ENCODE results near the gene MYBPC3.

Gene MYBPC3

DNA sequence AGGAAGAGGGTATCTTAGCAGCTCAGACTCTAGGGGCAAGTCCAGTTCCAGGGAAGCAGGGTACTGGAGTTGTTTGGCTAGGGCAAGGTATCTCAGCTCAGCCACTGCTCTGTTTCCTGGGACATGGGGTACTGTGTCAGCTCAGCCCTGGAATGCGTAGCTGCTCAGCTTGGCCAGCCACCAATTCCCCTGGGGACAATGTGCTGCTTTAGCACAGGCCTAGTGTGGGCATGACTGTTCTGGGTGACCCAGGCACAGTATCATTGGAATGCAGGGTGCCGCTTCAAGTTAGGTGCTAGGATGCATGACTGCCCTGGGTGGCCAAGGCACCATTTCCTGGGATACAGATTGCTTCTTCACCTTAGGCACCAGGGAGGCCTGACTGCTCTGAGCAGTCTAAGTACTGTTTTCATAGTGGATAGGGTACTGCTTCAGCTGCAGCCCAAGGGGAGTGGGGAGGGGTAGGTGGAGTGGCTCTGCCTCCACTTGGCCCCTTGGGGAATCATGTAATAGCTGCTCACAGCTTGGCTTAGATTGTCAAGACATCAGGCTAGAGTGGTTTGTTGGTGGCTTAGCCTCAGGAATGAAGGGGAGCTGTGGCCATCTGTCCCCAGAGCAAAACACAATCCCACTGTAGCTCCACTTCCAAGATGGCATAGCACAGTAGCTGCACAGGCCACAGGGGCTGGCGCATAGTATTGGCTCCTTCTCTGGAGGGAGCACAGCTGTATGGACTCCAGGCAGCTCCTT lies 46.6 kb downstream of the MYBPC3 start:
- H3K27ac ChIP-seq = peak overlapping the region; percentile 37; the same call in 1 of the 2 replicates
- peak overlapping the region; percentile 13; the same call in 1 of the 2 replicates for H3K9ac ChIP-seq
- peak overlapping the region; percentile 54 for H3K4me2 ChIP-seq
- peaks cover 100% of the 10 kb centered on the region for H3K36me3 ChIP-seq
- peaks cover 19% of the 10 kb centered on the region for H3K4me1 ChIP-seq
- no peaks in the 10 kb centered on the region for H3K27me3 ChIP-seq
- H3K4me3 ChIP-seq = no peak overlapping the region
- peaks cover 28% of the 10 kb centered on the region for H4K20me1 ChIP-seq
- TF ChIP-seq Cebpa-rat (IDR thresholded peaks at IDR 0.05) = no peak
- peaks cover 28% of the 10 kb centered on the region for H3K9me3 ChIP-seq

DNA sequence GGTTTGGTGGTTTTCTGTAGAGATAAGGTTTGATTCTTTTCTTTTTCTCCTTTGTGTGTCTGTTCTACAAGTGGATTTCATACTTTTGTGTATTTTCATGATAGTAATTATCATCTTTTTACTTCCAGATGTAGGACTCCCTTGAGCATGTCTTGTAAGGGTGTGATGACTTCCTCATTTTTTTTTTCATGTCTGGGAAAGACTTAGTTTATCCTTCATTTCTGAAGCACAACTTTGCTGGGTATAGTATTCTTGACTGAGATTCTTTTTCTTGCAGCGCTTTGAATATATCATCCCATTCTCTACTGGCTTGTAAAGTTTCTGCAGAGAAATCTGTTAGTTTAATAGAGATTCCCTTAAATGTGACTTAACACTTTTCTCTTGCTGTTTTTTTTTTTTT lies 49.6 kb downstream of the MYBPC3 start:
- no peak for TF ChIP-seq Cebpa-rat (IDR thresholded peaks at IDR 0.05)

GRCh38 chr11:47299078-47299477 lies 53.4 kb downstream of the MYBPC3 start:
- Histone ChIP-seq H3K4me1 (no peaks in the 10 kb centered on the region), H3K27me3 (no peaks in the 10 kb centered on the region), H3K36me3 (peaks cover 99% of the 10 kb centered on the region), H3K4me2 (no peak overlapping the region), H4K20me1 (no peaks in the 10 kb centered on the region), H3K9ac (no peak overlapping the region), H3K9me3 (peaks cover 54% of the 10 kb centered on the region), H3K27ac (no peak overlapping the region), H3K4me3 (no peak overlapping the region)
- no peak for TF ChIP-seq Cebpa-rat (IDR thresholded peaks at IDR 0.05)

More for the DNA sequence above, 49.6 kb downstream of the MYBPC3 start:
- Histone ChIP-seq H3K9ac (no peak overlapping the region), H4K20me1 (peaks cover 22% of the 10 kb centered on the region), H3K36me3 (peaks cover 100% of the 10 kb centered on the region), H3K27ac (no peak overlapping the region), H3K9me3 (peaks cover 54% of the 10 kb centered on the region), H3K4me3 (no peak overlapping the region), H3K4me1 (peaks cover 19% of the 10 kb centered on the region), H3K27me3 (no peaks in the 10 kb centered on the region), H3K4me2 (no peak overlapping the region)

DNA sequence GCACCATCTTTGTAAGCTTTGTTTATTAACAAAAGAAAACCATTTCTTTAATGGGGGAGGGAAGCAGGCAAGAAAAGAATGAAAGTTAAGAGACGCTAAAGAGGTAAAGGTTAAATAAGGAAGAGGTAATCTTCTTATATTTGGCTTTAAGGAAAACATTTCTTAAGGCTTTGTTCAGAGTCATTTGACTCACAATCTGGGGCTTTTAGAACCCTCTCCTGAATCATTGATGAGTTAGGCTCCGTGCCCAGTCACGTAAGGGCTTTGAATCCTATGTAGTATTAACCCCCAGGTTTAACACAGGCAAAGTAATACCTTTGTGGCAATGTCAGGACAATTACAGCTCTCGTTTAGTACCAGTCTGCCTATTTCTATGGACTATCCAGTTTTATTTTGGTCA lies 56.5 kb downstream of the MYBPC3 start:
- no peak overlapping the region for H3K27ac ChIP-seq

GRCh38 chr11:47295385-47295784 lies 57.1 kb downstream of the MYBPC3 start:
- Histone ChIP-seq H3K9ac (no peak overlapping the region), H3K27ac (no peak overlapping the region)

More for the DNA sequence above, 56.5 kb downstream of the MYBPC3 start:
- H3K36me3 ChIP-seq = peaks cover 99% of the 10 kb centered on the region
- no peak overlapping the region for H3K4me3 ChIP-seq
- TF ChIP-seq Cebpa-rat (IDR thresholded peaks at IDR 0.05) = no peak
- no peak overlapping the region for H3K9ac ChIP-seq
- H3K4me1 ChIP-seq = no peaks in the 10 kb centered on the region
- H3K27me3 ChIP-seq = no peaks in the 10 kb centered on the region
- peaks cover 27% of the 10 kb centered on the region for H3K9me3 ChIP-seq
- H4K20me1 ChIP-seq = no peaks in the 10 kb centered on the region
- H3K4me2 ChIP-seq = no peak overlapping the region

GRCh38 chr11:47289856-47290255 lies 62.6 kb downstream of the MYBPC3 start:
- Histone ChIP-seq H4K20me1 (no peaks in the 10 kb centered on the region), H3K27me3 (no peaks in the 10 kb centered on the region), H3K36me3 (peaks cover 99% of the 10 kb centered on the region), H3K4me1 (no peaks in the 10 kb centered on the region), H3K4me2 (no peak overlapping the region), H3K4me3 (no peak overlapping the region), H3K9me3 (no peaks in the 10 kb centered on the region), H3K9ac (no peak overlapping the region), H3K27ac (no peak overlapping the region)
- TF ChIP-seq Cebpa-rat (IDR thresholded peaks at IDR 0.05) = no peak

More at GRCh38 chr11:47295385-47295784, 57.1 kb downstream of the MYBPC3 start:
- H4K20me1 ChIP-seq = no peaks in the 10 kb centered on the region
- H3K36me3 ChIP-seq = peaks cover 99% of the 10 kb centered on the region
- no peaks in the 10 kb centered on the region for H3K27me3 ChIP-seq
- H3K4me1 ChIP-seq = no peaks in the 10 kb centered on the region
- no peak for TF ChIP-seq Cebpa-rat (IDR thresholded peaks at IDR 0.05)
- no peak overlapping the region for H3K4me3 ChIP-seq
- no peak overlapping the region for H3K4me2 ChIP-seq
- H3K9me3 ChIP-seq = peaks cover 23% of the 10 kb centered on the region

GRCh38 chr11:47288066-47288465 lies 64.4 kb downstream of the MYBPC3 start:
- Histone ChIP-seq H3K4me2 (no peak overlapping the region), H4K20me1 (no peaks in the 10 kb centered on the region), H3K36me3 (peaks cover 100% of the 10 kb centered on the region), H3K9ac (no peak overlapping the region), H3K27ac (no peak overlapping the region), H3K4me3 (no peak overlapping the region), H3K4me1 (no peaks in the 10 kb centered on the region), H3K27me3 (no peaks in the 10 kb centered on the region), H3K9me3 (no peaks in the 10 kb centered on the region)
- no peak for TF ChIP-seq Cebpa-rat (IDR thresholded peaks at IDR 0.05)

GRCh38 chr11:47285969-47286770 lies 66.3 kb downstream of the MYBPC3 start:
- H4K20me1 ChIP-seq = no peaks in the 10 kb centered on the region
- H3K9me3 ChIP-seq = no peaks in the 10 kb centered on the region
- no peak overlapping the region for H3K27ac ChIP-seq
- H3K4me1 ChIP-seq = no peaks in the 10 kb centered on the region
- no peak overlapping the region for H3K9ac ChIP-seq
- no peaks in the 10 kb centered on the region for H3K27me3 ChIP-seq
- TF ChIP-seq Cebpa-rat (IDR thresholded peaks at IDR 0.05) = no peak
- H3K36me3 ChIP-seq = peaks cover 100% of the 10 kb centered on the region
- H3K4me2 ChIP-seq = no peak overlapping the region
- H3K4me3 ChIP-seq = no peak overlapping the region

DNA sequence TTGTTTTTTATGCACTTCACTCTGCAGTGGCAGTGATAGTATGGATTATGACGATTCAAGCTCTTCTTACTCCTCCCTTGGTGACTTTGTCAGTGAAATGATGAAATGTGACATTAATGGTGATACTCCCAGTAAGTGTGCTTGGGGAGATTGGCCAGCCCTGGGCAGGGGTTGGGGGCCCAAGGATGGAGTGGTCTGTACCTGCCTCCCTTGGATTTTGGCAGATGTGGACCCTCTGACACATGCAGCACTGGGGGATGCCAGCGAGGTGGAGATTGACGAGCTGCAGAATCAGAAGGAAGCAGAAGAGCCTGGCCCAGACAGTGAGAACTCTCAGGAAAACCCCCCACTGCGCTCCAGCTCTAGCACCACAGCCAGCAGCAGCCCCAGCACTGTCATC lies 68.4 kb downstream of the MYBPC3 start:
- Histone ChIP-seq H3K4me3 (no peak overlapping the region), H3K36me3 (peaks cover 100% of the 10 kb centered on the region), H3K4me2 (no peak overlapping the region), H3K27me3 (no peaks in the 10 kb centered on the region), H4K20me1 (no peaks in the 10 kb centered on the region), H3K9me3 (no peaks in the 10 kb centered on the region), H3K4me1 (no peaks in the 10 kb centered on the region), H3K27ac (no peak overlapping the region), H3K9ac (no peak overlapping the region)
- TF ChIP-seq Cebpa-rat (IDR thresholded peaks at IDR 0.05) = no peak

DNA sequence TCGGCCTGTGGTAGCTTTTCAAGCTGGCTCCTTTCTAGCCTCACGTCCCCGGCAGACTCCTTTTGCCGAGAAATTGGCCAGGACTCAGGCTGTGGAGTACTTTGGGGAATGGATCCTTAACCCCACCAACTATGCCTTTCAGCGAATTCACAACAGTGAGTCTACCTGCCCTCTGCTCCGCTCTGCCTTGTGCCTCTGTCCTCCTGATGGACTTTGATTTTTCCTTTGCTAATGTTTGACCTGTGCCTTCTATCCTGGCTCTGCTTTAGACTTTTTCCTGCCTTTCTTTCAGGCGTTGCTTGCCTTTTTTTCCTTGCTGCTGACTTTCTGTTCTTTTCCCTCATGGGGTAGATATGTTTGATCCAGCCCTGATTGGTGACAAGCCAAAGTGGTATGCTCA lies 70.0 kb downstream of the MYBPC3 start:
- H3K27ac ChIP-seq = no peak overlapping the region
- 0 out of 2 replicates have a peak, but pooled peaks cover 3% of the 10 kb centered on the region for H4K20me1 ChIP-seq
- H3K4me3 ChIP-seq = no peak overlapping the region
- H3K4me1 ChIP-seq = no peaks in the 10 kb centered on the region
- no peaks in the 10 kb centered on the region for H3K9me3 ChIP-seq
- H3K9ac ChIP-seq = no peak overlapping the region
- no peaks in the 10 kb centered on the region for H3K27me3 ChIP-seq
- TF ChIP-seq Cebpa-rat (IDR thresholded peaks at IDR 0.05) = no peak
- H3K4me2 ChIP-seq = no peak overlapping the region
- H3K36me3 ChIP-seq = peaks cover 99% of the 10 kb centered on the region
